Fibroblast of gingiva (primary cell): ENCODE data around the gene RNF180.

Experiments used
- DNase-seq: peaks from one replicate; pipeline ENCODE4 v3.0.0-alpha.2; 2011; ENCODE audit warnings: low read depth

Gene RNF180

GRCh38 chr5:64165500-64166200 lies at the start of gene RNF180:
TSS of gene RNF180 (plus strand) at chr5:64165843. CDS start at chr5:64200808, 34,965 bp downstream.
- DNase-seq = peak; percentile 16

- no peak for DNase-seq
Measured at GRCh38 chr5:64125521-64125920, 40.1 kb upstream of the RNF180 start.

GRCh38 chr5:64126202-64126741 lies 39.4 kb upstream of the RNF180 start:
- no peak for DNase-seq

- DNase-seq = no peak
Measured at GRCh38 chr5:64140018-64140417, 25.6 kb upstream of the RNF180 start.

GRCh38 chr5:64144425-64145215 lies 21.0 kb upstream of the RNF180 start:
- peak; percentile 27 for DNase-seq

GRCh38 chr5:64145216-64145895 lies 20.3 kb upstream of the RNF180 start:
- DNase-seq = no peak

- DNase-seq = no peak
Measured at GRCh38 chr5:64147379-64147778, 18.3 kb upstream of the RNF180 start.

- peak; percentile 36 for DNase-seq
Measured at GRCh38 chr5:64147849-64148441, 17.7 kb upstream of the RNF180 start.

- DNase-seq = no peak
Measured at GRCh38 chr5:64149268-64149667, 16.4 kb upstream of the RNF180 start.

GRCh38 chr5:64149857-64150521 lies 15.7 kb upstream of the RNF180 start:
- no peak for DNase-seq

GRCh38 chr5:64156261-64156660 lies 9.4 kb upstream of the RNF180 start:
- DNase-seq = no peak

- no peak for DNase-seq
Measured at GRCh38 chr5:64158827-64159226, 6.8 kb upstream of the RNF180 start.

- no peak for DNase-seq
Measured at GRCh38 chr5:64160201-64160600, 5.4 kb upstream of the RNF180 start.

GRCh38 chr5:64161420-64161819 lies 4.2 kb upstream of the RNF180 start:
- DNase-seq = no peak

- no peak for DNase-seq
Measured at GRCh38 chr5:64163135-64163534, 2.5 kb upstream of the RNF180 start.

GRCh38 chr5:64163746-64164145 lies 1.9 kb upstream of the RNF180 start:
- no peak for DNase-seq

GRCh38 chr5:64164166-64164565 lies 1.5 kb upstream of the RNF180 start:
- no peak for DNase-seq

- DNase-seq = no peak
Measured at GRCh38 chr5:64165160-64165499, 513 bp upstream of the RNF180 start.

GRCh38 chr5:64166201-64166959 lies 737 bp downstream of the RNF180 start:
- DNase-seq = no peak

- no peak for DNase-seq
Measured at GRCh38 chr5:64176301-64176700, 10.7 kb downstream of the RNF180 start.
